IPS DF 4.7 (cell line): ENCODE results near the gene NMT1.

Experiments used
- DNase-seq: peaks from one replicate; pipeline ENCODE4 v3.0.0-alpha.2; 2013; ENCODE audit warnings: low spot score; ENCODE audit errors: extremely low read depth

NMT1 gene

GRCh38 chr17:45149037-45149668, 88.0 kb downstream of the NMT1 start:
- no peak for DNase-seq

GRCh38 chr17:45149669-45150664, 88.8 kb downstream of the NMT1 start:
- DNase-seq: no peak

- DNase-seq: no peak
Observed at GRCh38 chr17:45150911-45151809, 90.0 kb downstream of the NMT1 start.

- DNase-seq: no peak
Observed at GRCh38 chr17:45155029-45155428, 93.9 kb downstream of the NMT1 start.

GRCh38 chr17:45155483-45155882, 94.4 kb downstream of the NMT1 start:
- no peak for DNase-seq

GRCh38 chr17:45156242-45156641, 95.1 kb downstream of the NMT1 start:
- no peak for DNase-seq
